Measurements from ENCODE around the gene POR.

- TF ChIP-seq EP300 (IDR thresholded peaks at IDR 0.05) (no peak), POLR2A (IDR thresholded peaks at IDR 0.05) (no peak)
- TF ChIP-seq, protein P1, sequence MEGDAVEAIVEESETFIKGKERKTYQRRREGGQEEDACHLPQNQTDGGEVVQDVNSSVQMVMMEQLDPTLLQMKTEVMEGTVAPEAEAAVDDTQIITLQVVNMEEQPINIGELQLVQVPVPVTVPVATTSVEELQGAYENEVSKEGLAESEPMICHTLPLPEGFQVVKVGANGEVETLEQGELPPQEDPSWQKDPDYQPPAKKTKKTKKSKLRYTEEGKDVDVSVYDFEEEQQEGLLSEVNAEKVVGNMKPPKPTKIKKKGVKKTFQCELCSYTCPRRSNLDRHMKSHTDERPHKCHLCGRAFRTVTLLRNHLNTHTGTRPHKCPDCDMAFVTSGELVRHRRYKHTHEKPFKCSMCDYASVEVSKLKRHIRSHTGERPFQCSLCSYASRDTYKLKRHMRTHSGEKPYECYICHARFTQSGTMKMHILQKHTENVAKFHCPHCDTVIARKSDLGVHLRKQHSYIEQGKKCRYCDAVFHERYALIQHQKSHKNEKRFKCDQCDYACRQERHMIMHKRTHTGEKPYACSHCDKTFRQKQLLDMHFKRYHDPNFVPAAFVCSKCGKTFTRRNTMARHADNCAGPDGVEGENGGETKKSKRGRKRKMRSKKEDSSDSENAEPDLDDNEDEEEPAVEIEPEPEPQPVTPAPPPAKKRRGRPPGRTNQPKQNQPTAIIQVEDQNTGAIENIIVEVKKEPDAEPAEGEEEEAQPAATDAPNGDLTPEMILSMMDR (IDR thresholded peaks at IDR 0.05), result no peak
These were observed 48.9 kb upstream of the POR start for GRCh38 chr7:75866114-75866488.
